Measurements from ENCODE around the gene KLF16. TPM values are rescaled to one million over a fixed set of nuclear protein-coding genes. Genes with fewer than 3 reads are reported as not detected.
A peak's percentile ranks its signal among the peaks of the same experiment; 100 is the strongest.

Gene KLF16
- total RNA-seq, 1 donor from 2014 or later = 18.9 TPM

- Mint-ChIP-seq H3K27me3 (ENCODE audit: low read depth) (peaks cover 15% of the 10 kb centered on the region), H3K4me3 (peak overlapping the region; percentile 92), H3K36me3 (ENCODE audit: low read depth) (no peaks in the 10 kb centered on the region), H3K27ac (ENCODE audit: unreplicated experiment) (peak overlapping the region; percentile 96), H3K9me3 (no peaks in the 10 kb centered on the region), H3K4me1 (peaks cover 11% of the 10 kb centered on the region)
- DNase-seq (ENCODE audit: low read depth, low spot score) = peak; percentile 90
- peak; percentile 67 for TF ChIP-seq CTCF (conservative IDR thresholded peaks at IDR 0.05)
Measured at GRCh38 chr19:1812426-1813191, 50.8 kb downstream of the KLF16 start.

GRCh38 chr19:1811942-1812425 is 51.4 kb downstream of the KLF16 start, which contains the start of gene ATP8B3:
ATP8B3 (minus strand) TSS chr19:1812276; CDS start chr19:1811736, 540 bp downstream.
- Mint-ChIP-seq H3K36me3 (ENCODE audit: low read depth) (no peaks in the 10 kb centered on the region), H3K4me3 (peak within 1 kb of the TSS; percentile 92), H3K27ac (ENCODE audit: unreplicated experiment) (peak within 1 kb of the TSS; percentile 96), H3K9me3 (no peaks in the 10 kb centered on the region), H3K4me1 (peaks cover 11% of the 10 kb centered on the region), H3K27me3 (ENCODE audit: low read depth) (peaks cover 15% of the 10 kb centered on the region)
- DNase-seq (ENCODE audit: low read depth, low spot score) = no peak
- TF ChIP-seq CTCF (conservative IDR thresholded peaks at IDR 0.05) = peak; percentile 25

- H3K4me3 Mint-ChIP-seq = peak overlapping the region; percentile 51
- peaks cover 11% of the 10 kb centered on the region for H3K4me1 Mint-ChIP-seq
- DNase-seq (ENCODE audit: low read depth, low spot score) = no peak
- no peaks in the 10 kb centered on the region for H3K36me3 Mint-ChIP-seq (ENCODE audit: low read depth)
- no peak for TF ChIP-seq CTCF (conservative IDR thresholded peaks at IDR 0.05)
- no peaks in the 10 kb centered on the region for H3K9me3 Mint-ChIP-seq
- no peak overlapping the region for H3K27ac Mint-ChIP-seq (ENCODE audit: unreplicated experiment)
- peaks cover 15% of the 10 kb centered on the region for H3K27me3 Mint-ChIP-seq (ENCODE audit: low read depth)
Measured at GRCh38 chr19:1811472-1811894, 51.9 kb downstream of the KLF16 start.

- Mint-ChIP-seq H3K9me3 (no peaks in the 10 kb centered on the region), H3K36me3 (ENCODE audit: low read depth) (no peaks in the 10 kb centered on the region), H3K4me3 (peak overlapping the region; percentile 51), H3K27me3 (ENCODE audit: low read depth) (peaks cover 15% of the 10 kb centered on the region), H3K4me1 (peaks cover 11% of the 10 kb centered on the region), H3K27ac (ENCODE audit: unreplicated experiment) (no peak overlapping the region)
- no peak for TF ChIP-seq CTCF (conservative IDR thresholded peaks at IDR 0.05)
- DNase-seq (ENCODE audit: low read depth, low spot score) = no peak
Measured at GRCh38 chr19:1810439-1811160, 52.8 kb downstream of the KLF16 start.

GRCh38 chr19:1809678-1810077 is 53.7 kb downstream of the KLF16 start:
- no peaks in the 10 kb centered on the region for H3K36me3 Mint-ChIP-seq (ENCODE audit: low read depth)
- no peak for DNase-seq (ENCODE audit: low read depth, low spot score)
- no peak overlapping the region for H3K4me3 Mint-ChIP-seq
- H3K27me3 Mint-ChIP-seq (ENCODE audit: low read depth) = peaks cover 15% of the 10 kb centered on the region
- no peaks in the 10 kb centered on the region for H3K9me3 Mint-ChIP-seq
- H3K27ac Mint-ChIP-seq (ENCODE audit: unreplicated experiment) = no peak overlapping the region
- peaks cover 11% of the 10 kb centered on the region for H3K4me1 Mint-ChIP-seq
- no peak for TF ChIP-seq CTCF (conservative IDR thresholded peaks at IDR 0.05)
